GM18499 (cell line): ENCODE results near the gene CACNA1A.
"Not testable (repeated sequence)": the region's sequence is repeated elsewhere in the genome, so short reads cannot be mapped to it uniquely, and the experiment has no call there.

Experiments
- ATAC-seq: cut with Tn5 transposase; IDR thresholded peaks from one replicate; pipeline ENCODE4 v1.9.1; 2021; ENCODE audit warnings: moderate number of reproducible peaks; ENCODE audit not compliant: insufficient read depth, unreplicated experiment

The CACNA1A gene

DNA sequence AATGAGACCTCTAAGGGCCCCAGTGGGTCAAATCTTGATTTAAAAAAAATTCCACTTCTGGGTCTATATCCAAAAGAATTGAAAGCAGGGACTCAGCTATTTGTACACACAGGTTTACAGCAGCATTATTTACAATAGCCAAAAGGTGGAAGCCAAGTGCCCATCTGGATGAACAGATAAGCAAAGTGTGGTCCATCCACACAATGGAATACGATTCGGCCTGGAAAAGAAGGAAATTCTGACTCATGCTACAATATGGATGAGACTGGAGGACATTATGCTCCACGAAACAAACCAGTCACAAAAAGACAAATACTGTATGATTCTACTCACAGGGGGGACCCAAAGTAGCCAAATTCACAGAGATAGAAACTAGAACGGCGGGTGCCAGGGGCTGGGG is 76.7 kb downstream of the CACNA1A start:
- ATAC-seq, result no peak

GRCh38 chr19:13428352-13428751 is 77.9 kb downstream of the CACNA1A start:
- no peak for ATAC-seq

DNA sequence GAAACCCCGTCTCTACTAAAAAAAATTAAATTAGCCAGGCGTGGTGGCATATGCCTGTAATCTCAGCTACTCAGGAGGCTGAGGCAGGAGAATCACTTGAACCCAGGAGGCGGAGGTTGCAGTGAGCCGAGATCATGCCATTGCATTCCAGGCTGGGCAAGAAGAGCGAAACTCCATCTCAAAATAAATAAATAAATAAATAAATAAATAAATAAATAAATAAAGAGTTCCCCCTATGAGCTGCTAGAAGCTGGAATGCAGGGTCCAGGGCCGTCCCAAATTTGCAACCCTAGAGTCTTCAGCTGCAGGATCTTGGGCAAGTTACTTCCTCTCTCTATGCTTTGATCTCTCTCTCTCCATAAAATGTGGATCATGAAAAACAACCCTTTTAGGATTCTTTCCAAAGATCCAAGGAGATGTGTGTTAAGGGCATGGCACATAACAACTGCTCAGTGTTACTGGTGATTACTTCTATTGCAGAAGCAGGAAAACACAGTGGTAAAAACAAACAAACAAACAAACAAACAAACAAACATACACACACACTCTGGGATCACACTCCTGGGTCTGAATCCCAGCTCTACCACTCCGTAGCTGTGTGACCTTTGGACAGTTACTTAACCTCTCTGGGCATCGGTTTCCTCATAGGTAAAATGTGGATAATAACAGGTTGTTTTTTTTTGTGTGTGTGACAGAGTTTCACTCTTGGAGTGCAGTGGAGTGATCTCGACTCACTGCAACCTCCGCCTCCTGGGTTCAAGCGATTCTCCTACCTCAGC is 78.8 kb downstream of the CACNA1A start:
- no peak for ATAC-seq

DNA sequence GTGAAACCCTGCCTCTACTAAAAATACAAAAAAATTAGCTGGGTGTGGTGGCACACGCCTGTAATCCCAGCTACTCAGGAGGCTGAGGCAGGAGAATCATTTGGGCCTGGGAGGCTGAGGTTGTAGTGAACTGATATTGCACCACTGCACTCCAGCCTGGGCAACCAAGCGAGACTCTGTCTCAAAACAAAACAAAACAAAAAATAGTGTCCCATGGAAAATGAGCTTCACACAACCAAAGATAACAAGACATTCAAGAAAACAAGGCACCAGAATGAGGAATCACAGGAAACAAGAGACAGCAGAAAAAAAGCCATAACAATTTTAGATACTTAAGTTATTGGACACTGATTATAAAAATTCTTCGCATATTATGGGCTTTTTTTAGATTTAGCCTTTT is 80.4 kb downstream of the CACNA1A start:
- ATAC-seq, result not testable (repeated sequence)

GRCh38 chr19:13425151-13425550 is 81.1 kb downstream of the CACNA1A start:
- no peak for ATAC-seq

GRCh38 chr19:13420780-13421179 is 85.5 kb downstream of the CACNA1A start:
- ATAC-seq, result no peak

- ATAC-seq, result no peak
Observed at GRCh38 chr19:13417054-13417453, 89.2 kb downstream of the CACNA1A start.

- no peak for ATAC-seq
Observed at GRCh38 chr19:13411899-13412298, 94.4 kb downstream of the CACNA1A start.

GRCh38 chr19:13410946-13411345 is 95.3 kb downstream of the CACNA1A start:
- ATAC-seq, result no peak

DNA sequence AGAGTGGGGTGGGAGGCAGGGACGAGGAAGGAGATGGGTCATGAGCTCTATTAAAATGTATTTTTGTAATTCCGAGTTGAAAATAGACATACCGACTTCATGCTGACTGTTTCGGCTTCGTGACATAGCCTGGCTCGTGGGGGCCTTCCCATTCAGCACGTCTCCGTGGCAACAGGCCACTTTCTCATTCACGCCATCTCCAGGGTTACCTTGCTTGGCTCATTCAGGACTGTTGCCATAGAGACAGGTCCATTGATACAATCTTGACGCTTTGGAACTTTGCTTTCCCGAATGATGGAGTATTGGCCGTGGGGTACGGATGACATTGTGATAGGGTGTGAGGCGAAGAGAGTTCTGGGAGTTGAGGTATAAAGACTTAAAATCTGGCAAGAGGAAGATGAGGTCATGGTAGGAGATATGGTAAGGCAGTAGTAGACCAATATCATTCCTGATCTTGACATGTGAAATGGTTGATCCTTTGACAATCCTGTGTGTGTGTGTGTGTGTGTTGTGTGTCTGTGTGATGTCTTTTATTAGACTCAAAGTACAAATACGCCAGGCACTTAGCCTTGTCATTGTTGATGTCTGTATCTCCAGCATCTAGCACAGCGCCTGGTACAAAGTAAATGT is 97.3 kb downstream of the CACNA1A start:
- ATAC-seq, result no peak

DNA sequence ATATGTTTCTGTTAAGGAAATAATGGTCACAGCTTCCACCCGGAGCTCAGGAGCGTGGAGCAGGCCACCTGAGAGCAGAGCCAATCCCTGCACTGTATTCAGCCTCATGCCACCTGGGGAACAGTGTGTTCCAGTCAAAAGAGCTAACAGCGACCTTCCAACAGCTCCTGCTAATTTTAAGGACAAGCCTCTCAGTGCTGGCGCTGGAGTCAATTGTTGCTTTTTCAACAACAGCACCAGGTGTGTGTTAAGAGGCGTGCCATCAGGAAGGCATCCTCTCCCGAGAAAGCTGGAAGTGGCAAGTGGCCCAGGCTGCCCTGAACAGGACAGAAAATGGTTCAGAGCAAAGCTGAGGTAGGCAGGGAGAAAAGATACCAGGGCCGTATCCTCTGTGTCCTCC is 102.0 kb downstream of the CACNA1A start:
- ATAC-seq, result no peak

GRCh38 chr19:13401388-13401787 is 104.9 kb downstream of the CACNA1A start:
- no peak for ATAC-seq

DNA sequence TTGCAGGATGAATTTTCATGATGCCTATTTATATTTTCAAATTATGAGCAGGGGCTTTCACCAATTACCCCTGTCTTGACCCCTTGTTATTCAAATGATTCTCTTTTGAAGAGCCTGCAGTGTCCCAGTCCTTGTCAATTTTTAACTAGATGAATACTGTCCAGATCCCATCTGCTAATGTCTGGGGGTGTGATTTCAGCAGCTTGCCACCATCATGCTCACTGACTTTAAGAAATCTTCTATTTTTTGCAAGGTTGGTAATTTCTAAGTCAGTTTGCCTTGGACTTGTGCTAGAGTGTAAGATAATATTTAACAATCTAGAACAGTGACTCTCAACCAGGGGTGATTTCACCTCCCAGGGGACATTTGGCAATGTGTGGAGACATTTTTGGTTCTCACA is 106.0 kb downstream of the CACNA1A start:
- ATAC-seq, result no peak

DNA sequence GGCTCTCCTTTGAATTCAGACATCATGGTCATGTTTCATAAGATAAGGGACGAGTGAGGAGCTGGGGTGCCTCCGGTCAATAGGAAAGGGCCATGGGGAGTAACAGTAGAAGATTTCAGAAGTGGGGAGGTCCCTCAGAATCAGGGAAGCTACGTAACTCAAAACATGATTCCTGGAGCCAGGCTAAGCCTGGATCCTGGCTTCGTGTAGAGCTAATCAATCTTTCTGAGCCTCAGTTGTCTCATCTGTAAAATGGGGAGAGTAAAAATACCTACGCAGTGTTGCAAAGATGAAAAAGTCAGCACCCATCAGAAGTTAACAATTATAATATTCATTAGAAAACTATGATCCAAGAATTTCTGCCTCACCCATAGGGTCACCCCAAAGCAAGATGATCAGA is 106.5 kb downstream of the CACNA1A start:
- no peak for ATAC-seq

DNA sequence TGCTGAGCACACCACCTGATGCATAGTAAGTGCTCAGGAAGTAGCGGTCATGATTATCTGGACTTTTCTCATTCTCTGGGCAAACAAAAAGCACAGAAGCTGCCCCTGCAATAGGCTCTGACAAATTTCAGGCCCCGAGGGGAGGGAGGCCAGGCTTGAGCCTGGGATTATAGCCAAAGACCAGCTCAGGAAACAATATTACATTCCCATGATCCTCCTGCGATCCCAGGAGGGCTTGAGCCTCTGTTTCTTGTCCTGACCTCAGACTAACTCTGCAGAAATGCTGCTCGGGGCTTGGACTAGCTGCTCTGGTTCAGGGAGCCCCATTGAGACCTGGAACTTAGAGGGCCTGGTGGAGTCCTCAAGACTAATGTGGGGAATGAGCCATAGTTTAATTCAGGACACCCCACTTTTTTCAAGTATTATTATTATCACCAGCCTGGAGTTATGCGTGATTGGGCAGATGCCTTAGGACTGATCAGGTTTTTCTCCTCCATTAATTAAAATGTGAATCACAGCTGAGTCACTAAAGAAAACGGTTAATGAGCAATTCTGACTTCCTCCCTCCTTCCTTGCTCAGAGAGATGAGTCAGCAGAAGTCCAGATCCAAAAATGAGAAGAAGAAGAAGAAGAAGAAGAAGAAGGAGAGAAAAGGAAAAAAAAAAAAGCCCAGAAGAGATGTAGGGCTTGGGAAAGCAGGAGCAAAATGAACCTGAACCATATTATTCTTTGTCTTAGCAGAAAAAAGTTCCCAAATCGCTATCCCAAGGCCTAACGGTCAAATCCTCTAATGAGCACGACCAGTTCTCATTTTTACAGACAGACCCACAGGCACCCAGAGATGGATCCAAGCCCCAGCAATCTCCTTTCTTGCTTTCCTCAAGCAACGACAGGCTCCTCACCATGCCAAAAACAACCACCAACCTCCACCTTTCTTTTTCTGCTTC is 107.2 kb downstream of the CACNA1A start:
- ATAC-seq, result no peak

DNA sequence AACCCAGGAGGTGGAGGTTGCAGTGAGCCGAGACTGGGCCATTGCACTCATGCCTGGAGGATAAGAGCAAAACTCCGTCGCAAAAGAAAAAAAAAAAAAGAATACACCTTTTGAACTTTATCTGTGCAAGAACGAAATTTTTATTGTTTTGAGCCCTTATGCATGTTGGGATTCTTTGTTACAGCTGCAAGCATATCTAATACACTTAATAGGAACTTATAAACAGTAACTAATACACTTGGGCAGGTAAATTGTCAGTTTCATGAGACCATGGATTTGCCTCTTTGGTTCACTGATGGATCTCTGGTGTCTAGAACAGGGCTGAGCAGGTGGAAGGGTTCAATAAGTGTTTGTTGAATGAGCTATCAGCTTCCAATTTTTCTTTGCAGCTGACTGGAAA is 108.1 kb downstream of the CACNA1A start:
- no peak for ATAC-seq

DNA sequence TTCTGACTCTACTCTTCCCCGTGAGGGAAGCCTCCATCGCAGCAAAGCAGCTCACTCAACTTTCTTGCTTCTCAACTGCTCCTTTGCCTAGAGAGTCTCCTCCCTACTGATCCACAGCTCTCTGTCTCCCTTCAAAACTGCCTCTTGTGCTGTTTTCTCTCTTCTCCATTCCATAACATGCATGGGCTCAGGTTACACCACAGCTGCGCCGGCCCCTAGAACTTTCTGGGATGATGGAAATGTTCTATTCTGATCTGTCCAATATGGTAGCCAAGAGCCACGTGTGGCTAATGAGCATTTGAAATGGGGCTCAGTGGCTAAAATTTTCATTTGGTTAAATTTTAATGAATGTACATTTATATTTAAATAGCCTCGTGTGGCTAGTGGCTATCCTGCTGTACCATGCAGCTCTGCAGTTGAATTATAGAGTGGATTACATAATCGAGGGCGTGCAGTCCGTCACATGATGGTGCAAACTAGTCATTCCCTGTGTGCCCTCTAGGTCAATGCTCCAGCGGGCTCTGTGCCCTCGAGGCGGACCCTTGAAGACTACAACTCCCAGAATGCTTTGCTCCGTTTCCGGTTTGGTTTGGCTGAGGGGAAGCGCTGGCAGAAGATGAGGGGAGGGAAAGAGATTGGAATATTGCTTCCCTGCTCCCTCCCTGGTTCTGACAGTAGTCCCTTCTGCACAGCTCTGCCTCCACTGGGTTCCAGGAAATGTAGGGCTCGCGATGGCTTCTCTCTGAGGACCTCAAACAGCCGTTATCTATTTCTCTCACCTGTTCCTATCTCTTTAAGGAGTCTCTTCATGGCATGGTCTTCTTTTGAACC is 109.8 kb downstream of the CACNA1A start:
- ATAC-seq, result no peak

DNA sequence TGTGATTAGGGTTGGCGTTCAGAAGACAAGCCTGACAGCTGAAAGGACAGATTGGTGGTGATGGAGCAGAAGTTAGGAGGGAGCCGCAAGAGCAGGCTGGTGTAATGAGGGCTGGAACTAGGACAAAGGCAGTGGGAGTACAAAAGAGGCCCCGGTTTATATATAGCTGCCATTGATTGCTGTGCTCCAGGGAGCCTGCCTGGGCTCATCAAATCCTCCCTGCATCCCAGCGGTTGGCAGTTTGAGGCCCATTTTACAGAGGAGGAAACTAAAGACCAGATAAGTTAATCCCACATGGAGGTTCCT is 123.7 kb downstream of the CACNA1A start:
- ATAC-seq, result no peak

DNA sequence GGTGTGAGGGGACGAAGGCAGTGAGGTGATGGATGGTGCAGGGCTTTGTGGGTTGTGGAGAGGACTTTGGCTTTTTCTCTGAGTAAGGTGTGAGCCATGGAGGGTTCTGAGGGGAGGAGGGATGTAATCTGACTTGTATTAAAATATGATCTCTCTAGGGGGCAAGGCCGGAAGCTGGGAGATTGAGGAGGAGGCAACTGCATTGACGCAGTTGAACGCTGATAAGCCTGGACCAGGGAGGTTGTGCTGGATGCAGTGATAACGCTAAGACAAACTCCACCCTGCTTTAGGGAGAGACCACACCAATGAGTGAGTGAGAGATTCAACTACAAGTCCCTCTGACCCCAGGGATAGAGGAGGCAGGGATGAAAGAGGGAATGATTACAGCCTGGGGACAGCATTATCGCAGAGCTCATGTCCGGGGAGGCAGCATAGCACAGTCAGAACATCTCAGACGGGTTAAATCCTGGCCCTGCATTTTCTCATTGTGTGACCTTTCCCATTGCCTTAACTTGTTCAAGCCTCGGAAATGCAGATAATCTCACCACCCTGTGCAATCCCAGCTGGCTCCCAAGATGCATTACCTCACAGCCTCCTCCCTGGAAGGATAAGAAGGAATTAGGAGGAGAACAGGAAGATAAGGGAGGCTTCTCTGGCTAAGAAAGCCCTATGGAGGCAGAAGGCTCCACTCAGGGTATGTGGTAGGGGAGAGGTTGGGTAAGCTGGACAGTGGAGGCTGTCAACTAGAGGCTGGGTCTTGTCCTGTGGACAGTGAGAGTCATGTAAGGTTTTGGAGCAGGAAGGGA is 124.2 kb downstream of the CACNA1A start:
- no peak for ATAC-seq

- ATAC-seq, result no peak
Observed at GRCh38 chr19:13376537-13376936, 129.7 kb downstream of the CACNA1A start.
